HepG2 (cell line): ENCODE results near the gene TECPR1. TPM values are rescaled to one million over a fixed set of nuclear protein-coding genes. Genes with fewer than 3 reads are reported as not detected.

ENCODE experiments used
- FOXA3 ChIP-seq: IDR thresholded peaks from 2 replicates; pipeline ENCODE4 v1.6.1; 2016; ENCODE audit warnings: missing genetic modification reagents, missing compliant biosample characterization
- HDAC1 ChIP-seq: sonication (generic); formaldehyde crosslinking; IDR thresholded peaks from 2 replicates; pipeline ENCODE4 v1.5.1; 2020; ENCODE audit warnings: mild to moderate bottlenecking, missing genetic modification reagents
- PLRG1 ChIP-seq: fragments of 450-650 bp; conservative IDR thresholded peaks from 2 replicates; pipeline ENCODE4 v1.6.1; 2016
- RARG ChIP-seq: sonication (generic); formaldehyde crosslinking; IDR thresholded peaks from 2 replicates; pipeline ENCODE4 v1.4.0; 2020; ENCODE audit warnings: low read depth, mild to moderate bottlenecking, missing genetic modification reagents
- SMARCC2 ChIP-seq: fragments of 450-650 bp; IDR thresholded peaks from 2 replicates; pipeline ENCODE4 v1.6.1; 2017; ENCODE audit warnings: antibody characterized with exemption, mild to moderate bottlenecking
- SNAI1 ChIP-seq: sonication (generic); formaldehyde crosslinking; IDR thresholded peaks from 2 replicates; pipeline ENCODE4 v1.5.0; 2020; ENCODE audit warnings: mild to moderate bottlenecking, missing genetic modification reagents, borderline replicate concordance
- SP1 ChIP-seq, 2 experiments: fragments of 450-650 bp in 1 of 2; sonication (generic) in 1 of 2; formaldehyde crosslinking in 1 of 2; IDR thresholded peaks; 2 replicates each; pipeline versions ENCODE4 v1.4.0 to v1.6.1; 2016 to 2020; ENCODE audit warnings: missing genetic modification reagents in 1 of 2
- ZNF264 ChIP-seq: sonication (generic); formaldehyde crosslinking; IDR thresholded peaks from 2 replicates; pipeline ENCODE4 v1.4.0; 2020; ENCODE audit warnings: missing genetic modification reagents
- ZNF678 ChIP-seq: sonication (generic); formaldehyde crosslinking; IDR thresholded peaks from 2 replicates; pipeline ENCODE4 v1.4.0; 2020; ENCODE audit warnings: mild to moderate bottlenecking, missing genetic modification reagents
- polyA plus RNA-seq, 8 experiments: library from polyadenylated mRNA; depleted of rRNA in 3 of 8; stranded (reverse) in 7 of 8; unstranded in 1 of 8; fragments of >200 nt; fragmentation: Illumina TruSeq in 4 of 8; extraction: Trizol in 4 of 8; gene quantifications; 2 replicates each; pipeline versions ENCODE4 v1.2.1 to v1.2.3, GENCODE V29; 2011 to 2016; ENCODE audit warnings: low read depth in 4 of 8, missing spikeins in 1 of 8, mixed read lengths in 1 of 8; ENCODE audit not compliant: insufficient read depth in 1 of 8
- total RNA-seq, 5 experiments: library from RNA; depleted of rRNA; stranded (reverse); fragments of >200 nt; fragmentation: Illumina TruSeq; extraction: Trizol; gene quantifications; 2 replicates each; pipeline ENCODE4 v1.2.3, GENCODE V29; 2016; ENCODE audit warnings: low read depth in 1 of 5
- TF ChIP-seq, protein P1 (sequence below): sonication (generic); formaldehyde crosslinking; IDR thresholded peaks from 2 replicates; pipeline ENCODE4 v1.5.1; 2020; ENCODE audit warnings: missing genetic modification reagents, mild to moderate bottlenecking, borderline replicate concordance
- TF ChIP-seq, protein P2 (sequence below): IDR thresholded peaks from 2 replicates; pipeline ENCODE4 v1.6.1; 2012; ENCODE audit warnings: low read length, improper control_type of control experiment
- TF ChIP-seq, protein P3 (sequence below): sonication (generic); formaldehyde crosslinking; IDR thresholded peaks from 2 replicates; pipeline ENCODE4 v1.4.0; 2020; ENCODE audit warnings: missing genetic modification reagents
- TF ChIP-seq, protein P4 (sequence below): sonication (generic); formaldehyde crosslinking; conservative IDR thresholded peaks from 2 replicates; pipeline ENCODE4 v1.4.0; 2020; ENCODE audit warnings: mild to moderate bottlenecking, missing genetic modification reagents, moderate library complexity
- TF ChIP-seq, protein P5 (sequence below): sonication (generic); formaldehyde crosslinking; IDR thresholded peaks from 2 replicates; pipeline ENCODE4 v1.8.0; 2022; ENCODE audit warnings: mild to moderate bottlenecking, missing genetic modification reagents, borderline replicate concordance

TECPR1 gene
- total and polyA plus RNA-seq, 2 of the 13 experiments (the other 11 are each of a cell fraction or from before 2014, with no cell fraction given) = 2.3 to 6.3 TPM

DNA sequence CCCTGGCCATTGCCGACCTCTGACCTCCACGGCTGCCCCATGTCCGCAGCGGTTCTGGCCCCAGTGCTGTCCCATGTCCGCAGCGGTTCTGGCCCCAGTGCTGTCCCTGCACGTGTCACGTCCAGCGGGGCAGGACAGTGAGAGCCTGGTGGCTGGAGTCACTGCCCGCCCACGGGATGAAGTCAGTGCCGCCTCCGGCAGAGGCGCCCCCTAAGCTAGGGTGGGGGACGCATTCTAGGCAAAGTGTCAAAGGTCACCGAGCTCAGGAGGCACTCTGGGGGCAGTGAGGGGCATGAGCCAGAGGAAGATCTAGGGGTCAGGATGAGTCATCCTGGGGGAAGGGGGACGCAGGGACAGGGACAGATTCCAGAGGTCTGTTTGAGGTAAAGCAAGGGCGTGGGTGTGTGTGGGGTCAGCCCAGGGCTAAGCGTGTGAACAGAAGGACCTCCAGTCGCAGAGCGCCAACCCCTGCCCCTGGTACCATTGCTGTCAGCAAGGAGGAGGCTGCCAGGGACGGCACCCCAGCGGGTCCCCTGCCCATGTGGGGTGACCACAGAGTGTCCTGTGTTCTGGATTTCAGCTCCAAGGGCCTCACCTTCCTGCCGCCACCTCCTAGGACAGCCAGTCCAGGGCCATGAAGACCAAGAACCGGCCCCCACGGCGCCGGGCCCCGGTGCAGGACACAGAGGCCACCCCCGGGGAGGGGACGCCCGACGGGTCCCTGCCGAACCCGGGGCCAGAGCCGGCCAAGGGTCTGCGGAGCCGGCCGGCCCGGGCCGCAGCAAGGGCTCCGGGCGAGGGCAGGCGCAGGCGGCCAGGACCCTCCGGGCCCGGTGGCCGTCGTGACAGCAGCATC lies 40.1 kb downstream of the TECPR1 start (continued):
- TF ChIP-seq SNAI1 (no peak), ZNF678 (CRISPR knock-in tag) (no peak), ZNF264 (CRISPR knock-in tag) (no peak), PLRG1 (no peak), HDAC1 (CRISPR knock-in tag) (peak; percentile 93), SP1 (IDR thresholded peaks at IDR 0.05) (no peak), SP1 (CRISPR knock-in tag; IDR thresholded peaks at IDR 0.05) (peak; percentile 17; the same call in 1 of the 2 replicates), FOXA3 (0 out of 2 replicates have a peak, but pooled peaks have one; percentile 18), SMARCC2 (no peak), RARG (no peak)
- TF ChIP-seq, protein P1, sequence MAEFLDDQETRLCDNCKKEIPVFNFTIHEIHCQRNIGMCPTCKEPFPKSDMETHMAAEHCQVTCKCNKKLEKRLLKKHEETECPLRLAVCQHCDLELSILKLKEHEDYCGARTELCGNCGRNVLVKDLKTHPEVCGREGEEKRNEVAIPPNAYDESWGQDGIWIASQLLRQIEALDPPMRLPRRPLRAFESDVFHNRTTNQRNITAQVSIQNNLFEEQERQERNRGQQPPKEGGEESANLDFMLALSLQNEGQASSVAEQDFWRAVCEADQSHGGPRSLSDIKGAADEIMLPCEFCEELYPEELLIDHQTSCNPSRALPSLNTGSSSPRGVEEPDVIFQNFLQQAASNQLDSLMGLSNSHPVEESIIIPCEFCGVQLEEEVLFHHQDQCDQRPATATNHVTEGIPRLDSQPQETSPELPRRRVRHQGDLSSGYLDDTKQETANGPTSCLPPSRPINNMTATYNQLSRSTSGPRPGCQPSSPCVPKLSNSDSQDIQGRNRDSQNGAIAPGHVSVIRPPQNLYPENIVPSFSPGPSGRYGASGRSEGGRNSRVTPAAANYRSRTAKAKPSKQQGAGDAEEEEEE (CRISPR knock-in tag) = no peak
- TF ChIP-seq, protein P2, sequence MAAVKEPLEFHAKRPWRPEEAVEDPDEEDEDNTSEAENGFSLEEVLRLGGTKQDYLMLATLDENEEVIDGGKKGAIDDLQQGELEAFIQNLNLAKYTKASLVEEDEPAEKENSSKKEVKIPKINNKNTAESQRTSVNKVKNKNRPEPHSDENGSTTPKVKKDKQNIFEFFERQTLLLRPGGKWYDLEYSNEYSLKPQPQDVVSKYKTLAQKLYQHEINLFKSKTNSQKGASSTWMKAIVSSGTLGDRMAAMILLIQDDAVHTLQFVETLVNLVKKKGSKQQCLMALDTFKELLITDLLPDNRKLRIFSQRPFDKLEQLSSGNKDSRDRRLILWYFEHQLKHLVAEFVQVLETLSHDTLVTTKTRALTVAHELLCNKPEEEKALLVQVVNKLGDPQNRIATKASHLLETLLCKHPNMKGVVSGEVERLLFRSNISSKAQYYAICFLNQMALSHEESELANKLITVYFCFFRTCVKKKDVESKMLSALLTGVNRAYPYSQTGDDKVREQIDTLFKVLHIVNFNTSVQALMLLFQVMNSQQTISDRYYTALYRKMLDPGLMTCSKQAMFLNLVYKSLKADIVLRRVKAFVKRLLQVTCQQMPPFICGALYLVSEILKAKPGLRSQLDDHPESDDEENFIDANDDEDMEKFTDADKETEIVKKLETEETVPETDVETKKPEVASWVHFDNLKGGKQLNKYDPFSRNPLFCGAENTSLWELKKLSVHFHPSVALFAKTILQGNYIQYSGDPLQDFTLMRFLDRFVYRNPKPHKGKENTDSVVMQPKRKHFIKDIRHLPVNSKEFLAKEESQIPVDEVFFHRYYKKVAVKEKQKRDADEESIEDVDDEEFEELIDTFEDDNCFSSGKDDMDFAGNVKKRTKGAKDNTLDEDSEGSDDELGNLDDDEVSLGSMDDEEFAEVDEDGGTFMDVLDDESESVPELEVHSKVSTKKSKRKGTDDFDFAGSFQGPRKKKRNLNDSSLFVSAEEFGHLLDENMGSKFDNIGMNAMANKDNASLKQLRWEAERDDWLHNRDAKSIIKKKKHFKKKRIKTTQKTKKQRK = no peak
- TF ChIP-seq, protein P3, sequence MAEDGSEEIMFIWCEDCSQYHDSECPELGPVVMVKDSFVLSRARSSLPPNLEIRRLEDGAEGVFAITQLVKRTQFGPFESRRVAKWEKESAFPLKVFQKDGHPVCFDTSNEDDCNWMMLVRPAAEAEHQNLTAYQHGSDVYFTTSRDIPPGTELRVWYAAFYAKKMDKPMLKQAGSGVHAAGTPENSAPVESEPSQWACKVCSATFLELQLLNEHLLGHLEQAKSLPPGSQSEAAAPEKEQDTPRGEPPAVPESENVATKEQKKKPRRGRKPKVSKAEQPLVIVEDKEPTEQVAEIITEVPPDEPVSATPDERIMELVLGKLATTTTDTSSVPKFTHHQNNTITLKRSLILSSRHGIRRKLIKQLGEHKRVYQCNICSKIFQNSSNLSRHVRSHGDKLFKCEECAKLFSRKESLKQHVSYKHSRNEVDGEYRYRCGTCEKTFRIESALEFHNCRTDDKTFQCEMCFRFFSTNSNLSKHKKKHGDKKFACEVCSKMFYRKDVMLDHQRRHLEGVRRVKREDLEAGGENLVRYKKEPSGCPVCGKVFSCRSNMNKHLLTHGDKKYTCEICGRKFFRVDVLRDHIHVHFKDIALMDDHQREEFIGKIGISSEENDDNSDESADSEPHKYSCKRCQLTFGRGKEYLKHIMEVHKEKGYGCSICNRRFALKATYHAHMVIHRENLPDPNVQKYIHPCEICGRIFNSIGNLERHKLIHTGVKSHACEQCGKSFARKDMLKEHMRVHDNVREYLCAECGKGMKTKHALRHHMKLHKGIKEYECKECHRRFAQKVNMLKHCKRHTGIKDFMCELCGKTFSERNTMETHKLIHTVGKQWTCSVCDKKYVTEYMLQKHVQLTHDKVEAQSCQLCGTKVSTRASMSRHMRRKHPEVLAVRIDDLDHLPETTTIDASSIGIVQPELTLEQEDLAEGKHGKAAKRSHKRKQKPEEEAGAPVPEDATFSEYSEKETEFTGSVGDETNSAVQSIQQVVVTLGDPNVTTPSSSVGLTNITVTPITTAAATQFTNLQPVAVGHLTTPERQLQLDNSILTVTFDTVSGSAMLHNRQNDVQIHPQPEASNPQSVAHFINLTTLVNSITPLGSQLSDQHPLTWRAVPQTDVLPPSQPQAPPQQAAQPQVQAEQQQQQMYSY = no peak
- TF ChIP-seq, protein P4, sequence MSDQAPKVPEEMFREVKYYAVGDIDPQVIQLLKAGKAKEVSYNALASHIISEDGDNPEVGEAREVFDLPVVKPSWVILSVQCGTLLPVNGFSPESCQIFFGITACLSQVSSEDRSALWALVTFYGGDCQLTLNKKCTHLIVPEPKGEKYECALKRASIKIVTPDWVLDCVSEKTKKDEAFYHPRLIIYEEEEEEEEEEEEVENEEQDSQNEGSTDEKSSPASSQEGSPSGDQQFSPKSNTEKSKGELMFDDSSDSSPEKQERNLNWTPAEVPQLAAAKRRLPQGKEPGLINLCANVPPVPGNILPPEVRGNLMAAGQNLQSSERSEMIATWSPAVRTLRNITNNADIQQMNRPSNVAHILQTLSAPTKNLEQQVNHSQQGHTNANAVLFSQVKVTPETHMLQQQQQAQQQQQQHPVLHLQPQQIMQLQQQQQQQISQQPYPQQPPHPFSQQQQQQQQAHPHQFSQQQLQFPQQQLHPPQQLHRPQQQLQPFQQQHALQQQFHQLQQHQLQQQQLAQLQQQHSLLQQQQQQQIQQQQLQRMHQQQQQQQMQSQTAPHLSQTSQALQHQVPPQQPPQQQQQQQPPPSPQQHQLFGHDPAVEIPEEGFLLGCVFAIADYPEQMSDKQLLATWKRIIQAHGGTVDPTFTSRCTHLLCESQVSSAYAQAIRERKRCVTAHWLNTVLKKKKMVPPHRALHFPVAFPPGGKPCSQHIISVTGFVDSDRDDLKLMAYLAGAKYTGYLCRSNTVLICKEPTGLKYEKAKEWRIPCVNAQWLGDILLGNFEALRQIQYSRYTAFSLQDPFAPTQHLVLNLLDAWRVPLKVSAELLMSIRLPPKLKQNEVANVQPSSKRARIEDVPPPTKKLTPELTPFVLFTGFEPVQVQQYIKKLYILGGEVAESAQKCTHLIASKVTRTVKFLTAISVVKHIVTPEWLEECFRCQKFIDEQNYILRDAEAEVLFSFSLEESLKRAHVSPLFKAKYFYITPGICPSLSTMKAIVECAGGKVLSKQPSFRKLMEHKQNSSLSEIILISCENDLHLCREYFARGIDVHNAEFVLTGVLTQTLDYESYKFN (CRISPR knock-in tag) = peak; percentile 95
- TF ChIP-seq, protein P5, sequence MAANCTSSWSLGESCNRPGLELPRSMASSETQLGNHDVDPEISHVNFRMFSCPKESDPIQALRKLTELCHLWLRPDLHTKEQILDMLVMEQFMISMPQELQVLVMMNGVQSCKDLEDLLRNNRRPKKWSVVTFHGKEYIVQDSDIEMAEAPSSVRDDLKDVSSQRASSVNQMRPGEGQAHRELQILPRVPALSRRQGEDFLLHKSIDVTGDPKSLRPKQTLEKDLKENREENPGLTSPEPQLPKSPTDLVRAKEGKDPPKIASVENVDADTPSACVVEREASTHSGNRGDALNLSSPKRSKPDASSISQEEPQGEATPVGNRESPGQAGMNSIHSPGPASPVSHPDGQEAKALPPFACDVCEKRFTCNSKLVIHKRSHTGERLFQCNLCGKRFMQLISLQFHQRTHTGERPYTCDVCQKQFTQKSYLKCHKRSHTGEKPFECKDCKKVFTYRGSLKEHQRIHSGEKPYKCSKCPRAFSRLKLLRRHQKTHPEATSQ (CRISPR knock-in tag) = 0 out of 2 replicates have a peak, but pooled peaks have one; percentile 38
